Muscle of leg (tissue), 11 donors: ENCODE results near the gene RTN1. TPM values are rescaled to one million over a fixed set of nuclear protein-coding genes. Genes with fewer than 3 reads are reported as not detected.
A peak's percentile ranks its signal among the peaks of the same experiment; 100 is the strongest.

Source experiments
- DNase-seq: peaks from one replicate; pipeline ENCODE4 v3.0.0; 2013
- H3K27ac ChIP-seq: one replicate; pipeline ENCODE4 v1.5.1; 2013; ENCODE audit warnings: mild to moderate bottlenecking, low read length, control low read depth
- H3K27me3 ChIP-seq: one replicate; pipeline ENCODE4 v1.6.1; 2013; ENCODE audit warnings: low read length; ENCODE audit not compliant: control insufficient read depth, insufficient read depth
- H3K36me3 ChIP-seq: one replicate; pipeline ENCODE4 v1.6.1; 2013; ENCODE audit warnings: low read length; ENCODE audit not compliant: control insufficient read depth, insufficient read depth
- H3K4me1 ChIP-seq: one replicate; pipeline ENCODE4 v1.6.1; 2013; ENCODE audit warnings: low read length; ENCODE audit not compliant: control insufficient read depth, insufficient read depth
- H3K4me3 ChIP-seq: one replicate; pipeline ENCODE4 v1.5.1; 2013; ENCODE audit warnings: low read length, control low read depth
- H3K9me3 ChIP-seq: replicated peaks from 2 replicates; pipeline ENCODE4 v1.6.1; 2013; ENCODE audit warnings: low read depth, low read length; ENCODE audit not compliant: control insufficient read depth
- WGBS: methylation state at CpG from one replicate; pipeline ENCODE4 v1.1.5; 2013; ENCODE audit warnings: missing lambda C conversion rate; ENCODE audit not compliant: insufficient coverage; 5-methylcytosine and 5-hydroxymethylcytosine counted together
- polyA plus RNA-seq, 8 donors: library from polyadenylated mRNA; unstranded; fragments of 120-200 nt; gene quantifications; one replicate each; pipeline versions ENCODE4 v1.2.1 to v1.2.3, GENCODE V29; 2013; ENCODE audit warnings: inconsistent platforms in 1 of 8, low replicate concordance in 1 of 8; ENCODE audit not compliant: insufficient read length in 8 of 8, insufficient read depth in 1 of 8
- total RNA-seq: library from RNA; stranded (reverse); fragments of 120-200 nt; gene quantifications from one replicate; pipeline ENCODE4 v1.2.4, GENCODE V29; 2013

Gene RTN1
- total and polyA plus RNA-seq, 9 donors = 1.2 to 4.6 (median 1.9) TPM

DNA sequence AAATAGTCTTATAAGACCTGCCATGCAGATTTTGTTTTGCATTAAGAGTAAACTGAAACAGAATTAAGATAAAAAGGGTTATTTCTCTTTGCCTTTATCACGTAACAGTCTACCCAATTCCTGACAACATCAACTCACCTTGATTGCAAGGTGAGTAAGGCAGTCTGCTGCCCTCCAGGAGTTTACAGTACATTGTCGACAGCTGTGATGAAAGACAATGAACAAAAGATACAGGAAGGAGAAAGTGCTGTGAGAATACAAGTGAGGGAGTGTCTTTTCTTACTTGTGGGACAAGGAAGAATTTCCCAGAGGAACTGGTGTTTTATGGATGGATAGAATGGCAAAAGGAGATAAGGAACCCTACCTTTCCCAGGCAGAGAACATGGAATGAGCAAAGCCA is 101.0 kb downstream of the RTN1 start:
- H3K27ac ChIP-seq = no peak overlapping the region
- no peak overlapping the region for H3K4me3 ChIP-seq
- WGBS = 86% methylated on average over 1 of the region's 2 CpGs
- H3K27me3 ChIP-seq = no peaks in the 10 kb centered on the region
- no peaks in the 10 kb centered on the region for H3K36me3 ChIP-seq
- no peak for DNase-seq
- H3K4me1 ChIP-seq = no peaks in the 10 kb centered on the region
- no peaks in the 10 kb centered on the region for H3K9me3 ChIP-seq

GRCh38 chr14:59768855-59769375 is 101.7 kb downstream of the RTN1 start:
- Histone ChIP-seq H3K4me3 (no peak overlapping the region), H3K27ac (no peak overlapping the region), H3K27me3 (no peaks in the 10 kb centered on the region), H3K4me1 (no peaks in the 10 kb centered on the region), H3K36me3 (no peaks in the 10 kb centered on the region), H3K9me3 (no peaks in the 10 kb centered on the region)
- WGBS = no CpG with 5 or more reads among the region's 1 CpG
- DNase-seq = no peak

DNA sequence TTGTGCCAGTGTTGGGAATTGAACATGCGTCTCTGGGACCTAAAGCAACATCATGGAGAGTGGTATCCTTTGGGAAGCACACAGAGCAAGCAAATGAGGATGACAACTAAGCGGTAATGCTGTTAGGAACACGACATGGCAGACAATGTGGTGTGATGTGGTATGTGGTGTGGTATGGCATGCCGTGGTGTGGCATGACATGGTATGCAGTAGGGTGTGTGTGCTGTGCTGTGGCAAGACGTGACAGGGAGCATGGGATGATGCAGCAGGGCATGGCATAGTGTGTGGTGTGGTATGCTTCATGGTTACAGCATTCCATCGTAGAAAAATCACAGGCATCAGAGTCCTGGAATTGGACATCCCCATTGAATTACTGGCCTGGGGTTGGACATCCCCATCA is 108.7 kb downstream of the RTN1 start:
- H3K36me3 ChIP-seq = no peaks in the 10 kb centered on the region
- no peak overlapping the region for H3K4me3 ChIP-seq
- no peak overlapping the region for H3K27ac ChIP-seq
- 79% methylated on average over 5 of the region's 6 CpGs for WGBS
- H3K4me1 ChIP-seq = no peaks in the 10 kb centered on the region
- no peak for DNase-seq
- no peaks in the 10 kb centered on the region for H3K9me3 ChIP-seq
- no peaks in the 10 kb centered on the region for H3K27me3 ChIP-seq

DNA sequence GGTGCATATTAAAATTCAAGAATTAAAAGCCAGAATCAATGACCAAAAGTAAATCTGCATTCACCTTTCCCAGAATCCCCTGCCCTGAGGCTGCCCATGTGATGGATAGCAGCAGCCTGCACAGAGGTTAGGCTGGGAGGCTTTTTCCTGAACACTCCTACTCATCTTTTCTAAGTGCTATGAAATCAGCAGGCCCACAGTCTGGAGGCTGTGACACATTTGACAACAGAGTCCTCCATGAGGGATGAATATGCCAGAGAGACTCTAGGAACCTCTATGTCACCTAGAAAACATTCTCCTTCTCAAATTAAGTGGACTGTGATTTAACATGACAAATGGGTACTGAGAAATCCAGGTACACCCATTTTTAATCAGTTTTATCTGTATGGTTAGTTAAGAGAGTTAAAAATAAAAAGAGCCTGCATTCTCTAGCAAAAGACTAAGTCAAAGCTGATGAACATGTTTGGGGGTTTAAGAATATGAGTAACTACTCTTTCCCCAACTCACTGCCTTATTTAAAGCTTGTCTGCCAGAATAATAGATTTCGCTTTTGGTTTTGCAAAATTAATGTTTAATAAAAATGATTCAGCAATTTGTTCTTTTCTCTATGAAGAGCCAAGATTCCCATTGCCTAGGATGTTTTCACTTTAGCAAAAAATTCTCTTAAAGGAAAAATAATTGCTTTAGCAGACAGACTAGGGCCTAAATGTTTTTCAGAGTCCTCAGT is 115.0 kb downstream of the RTN1 start:
- Histone ChIP-seq H3K27ac (no peak overlapping the region), H3K27me3 (no peaks in the 10 kb centered on the region), H3K4me1 (no peaks in the 10 kb centered on the region), H3K9me3 (no peaks in the 10 kb centered on the region), H3K36me3 (no peaks in the 10 kb centered on the region), H3K4me3 (no peak overlapping the region)
- no CpG with 5 or more reads among the region's 1 CpG for WGBS
- DNase-seq = peak; percentile 62

GRCh38 chr14:59754256-59754655 is 116.3 kb downstream of the RTN1 start:
- no peaks in the 10 kb centered on the region for H3K27me3 ChIP-seq
- no peak for DNase-seq
- H3K4me1 ChIP-seq = no peaks in the 10 kb centered on the region
- no peaks in the 10 kb centered on the region for H3K36me3 ChIP-seq
- no CpG with 5 or more reads among the region's 4 CpGs for WGBS
- no peak overlapping the region for H3K27ac ChIP-seq
- H3K4me3 ChIP-seq = no peak overlapping the region
- no peaks in the 10 kb centered on the region for H3K9me3 ChIP-seq

GRCh38 chr14:59753512-59753911 is 117.1 kb downstream of the RTN1 start:
- DNase-seq = no peak
- H3K27ac ChIP-seq = no peak overlapping the region
- no peaks in the 10 kb centered on the region for H3K4me1 ChIP-seq
- no peaks in the 10 kb centered on the region for H3K27me3 ChIP-seq
- H3K36me3 ChIP-seq = no peaks in the 10 kb centered on the region
- H3K4me3 ChIP-seq = no peak overlapping the region
- H3K9me3 ChIP-seq = no peaks in the 10 kb centered on the region

GRCh38 chr14:59751578-59751977 is 119.0 kb downstream of the RTN1 start:
- Histone ChIP-seq H3K36me3 (no peaks in the 10 kb centered on the region), H3K27ac (no peak overlapping the region), H3K9me3 (no peaks in the 10 kb centered on the region), H3K4me1 (no peaks in the 10 kb centered on the region), H3K4me3 (no peak overlapping the region), H3K27me3 (no peaks in the 10 kb centered on the region)
- no peak for DNase-seq
- 88% methylated on average over 1 of the region's 3 CpGs for WGBS

GRCh38 chr14:59739794-59740193 is 130.8 kb downstream of the RTN1 start:
- Histone ChIP-seq H3K9me3 (no peaks in the 10 kb centered on the region), H3K4me3 (no peak overlapping the region), H3K36me3 (no peaks in the 10 kb centered on the region), H3K4me1 (no peaks in the 10 kb centered on the region), H3K27me3 (no peaks in the 10 kb centered on the region), H3K27ac (no peak overlapping the region)
- WGBS = 90% methylated on average over 2 of the region's 3 CpGs
- peak; percentile 35 for DNase-seq

- 0% methylated on average over 1 of the region's 3 CpGs for WGBS
- H3K4me3 ChIP-seq = no peak overlapping the region
- H3K9me3 ChIP-seq = no peaks in the 10 kb centered on the region
- H3K27ac ChIP-seq = no peak overlapping the region
- H3K4me1 ChIP-seq = no peaks in the 10 kb centered on the region
- no peaks in the 10 kb centered on the region for H3K27me3 ChIP-seq
- no peak for DNase-seq
- H3K36me3 ChIP-seq = no peaks in the 10 kb centered on the region
These were observed 142.3 kb downstream of the RTN1 start for GRCh38 chr14:59728304-59728703.

GRCh38 chr14:59727073-59727661 is 143.4 kb downstream of the RTN1 start:
- no peak for DNase-seq
- Histone ChIP-seq H3K36me3 (no peaks in the 10 kb centered on the region), H3K4me1 (no peaks in the 10 kb centered on the region), H3K27ac (no peak overlapping the region), H3K9me3 (no peaks in the 10 kb centered on the region), H3K4me3 (no peak overlapping the region), H3K27me3 (no peaks in the 10 kb centered on the region)
- WGBS = 96% methylated on average over 51 of the region's 53 CpGs
